ENCODE measurements around the gene NWD2. TPM values are rescaled to one million over a fixed set of nuclear protein-coding genes. Genes with fewer than 3 reads are reported as not detected.
"Not testable (repeated sequence)": the region's sequence is repeated elsewhere in the genome, so short reads cannot be mapped to it uniquely, and the experiment has no call there.

The NWD2 gene
- polyA plus RNA-seq, 2 donors = under 0.01 to 0.05 TPM

GRCh38 chr4:37490391-37491347, 246.1 kb downstream of the NWD2 start:
- Histone ChIP-seq H3K27me3 (ENCODE audit: control insufficient read depth in 1 of 2, insufficient read depth in 2 of 2, low read length in 2 of 2) (no peaks in the 10 kb centered on the region), H3K27ac (ENCODE audit: low read depth in 2 of 2, low read length in 1 of 2) (no peak overlapping the region), H3K9me3 (ENCODE audit: control insufficient read depth in 2 of 2, insufficient read depth in 1 of 2, low read depth in 1 of 2, low read length in 1 of 2) (no peaks in the 10 kb centered on the region), H3K36me3 (ENCODE audit: control insufficient read depth in 2 of 2, insufficient read depth in 2 of 2, low read length in 1 of 2) (no peaks in the 10 kb centered on the region), H3K4me3 (ENCODE audit: low read depth in 1 of 2, low read length in 2 of 2) (no peak overlapping the region), H3K4me1 (ENCODE audit: control insufficient read depth in 2 of 2, insufficient read depth in 2 of 2, low read length in 1 of 2) (no peaks in the 10 kb centered on the region)
- 58 to 64% methylated on average over 9 of the region's 9 CpGs for WGBS, 2 donors

GRCh38 chr4:37495353-37495752, 250.8 kb downstream of the NWD2 start:
- WGBS, 2 donors = 94 to 100% methylated on average over 4 of the region's 4 CpGs
- H3K9me3 ChIP-seq (ENCODE audit: control insufficient read depth in 2 of 2, insufficient read depth in 1 of 2, low read depth in 1 of 2, low read length in 1 of 2); H3K27me3 ChIP-seq (ENCODE audit: control insufficient read depth in 1 of 2, insufficient read depth in 2 of 2, low read length in 2 of 2); H3K27ac ChIP-seq (ENCODE audit: low read depth in 2 of 2, low read length in 1 of 2); H3K4me1 ChIP-seq (ENCODE audit: control insufficient read depth in 2 of 2, insufficient read depth in 2 of 2, low read length in 1 of 2); H3K4me3 ChIP-seq (ENCODE audit: low read depth in 1 of 2, low read length in 2 of 2); H3K36me3 ChIP-seq (ENCODE audit: control insufficient read depth in 2 of 2, insufficient read depth in 2 of 2, low read length in 1 of 2): not testable (repeated sequence)

All from esophagus (tissue), 2 donors.